Measurements from ENCODE around the gene RAB8B. TPM values are rescaled to one million over a fixed set of nuclear protein-coding genes. Genes with fewer than 3 reads are reported as not detected.

Gene RAB8B
- total and polyA plus RNA-seq, 2 of the 13 experiments (the other 11 are each of a cell fraction or from before 2014, with no cell fraction given): 6.8 to 14.2 TPM

DNA sequence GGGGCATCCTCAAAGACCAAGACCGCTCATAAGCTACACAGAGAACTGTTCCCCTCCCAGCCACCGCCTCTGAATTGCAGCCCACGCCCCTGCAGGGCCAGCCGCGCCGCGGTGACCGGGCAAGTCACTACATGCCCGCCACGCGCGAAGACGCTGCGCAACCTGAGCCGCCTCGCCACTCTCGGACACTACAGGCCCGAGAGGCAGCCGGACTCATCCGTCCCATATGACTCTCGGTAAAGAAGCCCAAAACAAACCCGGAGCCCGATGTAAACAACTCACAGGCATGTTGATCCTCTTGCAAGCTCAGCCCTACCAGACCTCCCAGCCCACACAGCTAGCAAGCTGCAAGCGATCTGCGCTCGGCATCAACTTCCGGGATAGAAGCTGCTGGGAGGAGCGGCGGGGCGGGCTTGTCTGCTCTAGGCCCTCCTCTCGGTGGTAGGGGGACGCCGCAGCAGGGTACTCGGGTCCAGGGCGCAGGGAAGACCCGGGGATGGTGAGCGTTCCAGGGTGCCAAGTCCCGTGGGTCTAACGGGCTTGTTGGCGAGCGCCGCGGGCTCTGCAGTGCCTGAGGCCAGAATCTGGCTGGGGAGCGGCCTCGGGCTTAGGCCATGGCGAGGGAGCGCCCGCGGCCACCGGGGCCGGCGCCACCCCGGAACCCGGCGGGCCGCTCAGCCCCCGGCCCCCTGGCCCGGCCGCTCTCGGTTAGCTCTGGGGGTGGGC lies 32.1 kb upstream of the RAB8B start, which contains the start of gene RPS27L (continued):
- TF ChIP-seq SOX13 (IDR thresholded peaks at IDR 0.05) (no peak), SOX13 (CRISPR knock-in tag; conservative IDR thresholded peaks at IDR 0.05 in 1 of 2, IDR thresholded peaks at IDR 0.05 in 1 of 2) (no peak), KLF12 (CRISPR knock-in tag; IDR thresholded peaks at IDR 0.05; ENCODE audit: borderline replicate concordance) (peak; percentile 94), KLF9 (CRISPR knock-in tag; IDR thresholded peaks at IDR 0.05; ENCODE audit: low read depth) (no peak; the same call in 1 of the 2 replicates), IRF2 (CRISPR knock-in tag; IDR thresholded peaks at IDR 0.05) (peak; percentile 73; the same call in 1 of the 2 replicates), TSC22D2 (CRISPR knock-in tag; IDR thresholded peaks at IDR 0.05; ENCODE audit: borderline replicate concordance) (no peak), NFE2 (CRISPR knock-in tag; IDR thresholded peaks at IDR 0.05) (no peak), ZIK1 (CRISPR knock-in tag; IDR thresholded peaks at IDR 0.05; ENCODE audit: borderline replicate concordance, low read depth) (no peak; the same call in 1 of the 2 replicates), ZNF331 (CRISPR knock-in tag; IDR thresholded peaks at IDR 0.05) (peak; percentile 79), ZNF317 (CRISPR knock-in tag; IDR thresholded peaks at IDR 0.05) (0 out of 2 replicates have a peak, but pooled peaks have one; percentile 49), ZNF619 (CRISPR knock-in tag; IDR thresholded peaks at IDR 0.05) (no peak), ZNF274 (CRISPR knock-in tag; IDR thresholded peaks at IDR 0.05) (peak; percentile 61; the same call in 1 of the 2 replicates), SMAD3 (CRISPR knock-in tag; IDR thresholded peaks at IDR 0.05) (peak; percentile 44; the same call in 1 of the 2 replicates), SMARCE1 (IDR thresholded peaks at IDR 0.05; ENCODE audit: borderline replicate concordance) (no peak), ZNF446 (CRISPR knock-in tag; IDR thresholded peaks at IDR 0.05) (no peak; the same call in 1 of the 2 replicates)
- TF ChIP-seq, protein P1, sequence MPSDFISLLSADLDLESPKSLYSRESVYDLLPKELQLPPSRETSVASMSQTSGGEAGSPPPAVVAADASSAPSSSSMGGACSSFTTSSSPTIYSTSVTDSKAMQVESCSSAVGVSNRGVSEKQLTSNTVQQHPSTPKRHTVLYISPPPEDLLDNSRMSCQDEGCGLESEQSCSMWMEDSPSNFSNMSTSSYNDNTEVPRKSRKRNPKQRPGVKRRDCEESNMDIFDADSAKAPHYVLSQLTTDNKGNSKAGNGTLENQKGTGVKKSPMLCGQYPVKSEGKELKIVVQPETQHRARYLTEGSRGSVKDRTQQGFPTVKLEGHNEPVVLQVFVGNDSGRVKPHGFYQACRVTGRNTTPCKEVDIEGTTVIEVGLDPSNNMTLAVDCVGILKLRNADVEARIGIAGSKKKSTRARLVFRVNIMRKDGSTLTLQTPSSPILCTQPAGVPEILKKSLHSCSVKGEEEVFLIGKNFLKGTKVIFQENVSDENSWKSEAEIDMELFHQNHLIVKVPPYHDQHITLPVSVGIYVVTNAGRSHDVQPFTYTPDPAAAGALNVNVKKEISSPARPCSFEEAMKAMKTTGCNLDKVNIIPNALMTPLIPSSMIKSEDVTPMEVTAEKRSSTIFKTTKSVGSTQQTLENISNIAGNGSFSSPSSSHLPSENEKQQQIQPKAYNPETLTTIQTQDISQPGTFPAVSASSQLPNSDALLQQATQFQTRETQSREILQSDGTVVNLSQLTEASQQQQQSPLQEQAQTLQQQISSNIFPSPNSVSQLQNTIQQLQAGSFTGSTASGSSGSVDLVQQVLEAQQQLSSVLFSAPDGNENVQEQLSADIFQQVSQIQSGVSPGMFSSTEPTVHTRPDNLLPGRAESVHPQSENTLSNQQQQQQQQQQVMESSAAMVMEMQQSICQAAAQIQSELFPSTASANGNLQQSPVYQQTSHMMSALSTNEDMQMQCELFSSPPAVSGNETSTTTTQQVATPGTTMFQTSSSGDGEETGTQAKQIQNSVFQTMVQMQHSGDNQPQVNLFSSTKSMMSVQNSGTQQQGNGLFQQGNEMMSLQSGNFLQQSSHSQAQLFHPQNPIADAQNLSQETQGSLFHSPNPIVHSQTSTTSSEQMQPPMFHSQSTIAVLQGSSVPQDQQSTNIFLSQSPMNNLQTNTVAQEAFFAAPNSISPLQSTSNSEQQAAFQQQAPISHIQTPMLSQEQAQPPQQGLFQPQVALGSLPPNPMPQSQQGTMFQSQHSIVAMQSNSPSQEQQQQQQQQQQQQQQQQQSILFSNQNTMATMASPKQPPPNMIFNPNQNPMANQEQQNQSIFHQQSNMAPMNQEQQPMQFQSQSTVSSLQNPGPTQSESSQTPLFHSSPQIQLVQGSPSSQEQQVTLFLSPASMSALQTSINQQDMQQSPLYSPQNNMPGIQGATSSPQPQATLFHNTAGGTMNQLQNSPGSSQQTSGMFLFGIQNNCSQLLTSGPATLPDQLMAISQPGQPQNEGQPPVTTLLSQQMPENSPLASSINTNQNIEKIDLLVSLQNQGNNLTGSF (CRISPR knock-in tag; IDR thresholded peaks at IDR 0.05): peak; percentile 82
- TF ChIP-seq, protein P2, sequence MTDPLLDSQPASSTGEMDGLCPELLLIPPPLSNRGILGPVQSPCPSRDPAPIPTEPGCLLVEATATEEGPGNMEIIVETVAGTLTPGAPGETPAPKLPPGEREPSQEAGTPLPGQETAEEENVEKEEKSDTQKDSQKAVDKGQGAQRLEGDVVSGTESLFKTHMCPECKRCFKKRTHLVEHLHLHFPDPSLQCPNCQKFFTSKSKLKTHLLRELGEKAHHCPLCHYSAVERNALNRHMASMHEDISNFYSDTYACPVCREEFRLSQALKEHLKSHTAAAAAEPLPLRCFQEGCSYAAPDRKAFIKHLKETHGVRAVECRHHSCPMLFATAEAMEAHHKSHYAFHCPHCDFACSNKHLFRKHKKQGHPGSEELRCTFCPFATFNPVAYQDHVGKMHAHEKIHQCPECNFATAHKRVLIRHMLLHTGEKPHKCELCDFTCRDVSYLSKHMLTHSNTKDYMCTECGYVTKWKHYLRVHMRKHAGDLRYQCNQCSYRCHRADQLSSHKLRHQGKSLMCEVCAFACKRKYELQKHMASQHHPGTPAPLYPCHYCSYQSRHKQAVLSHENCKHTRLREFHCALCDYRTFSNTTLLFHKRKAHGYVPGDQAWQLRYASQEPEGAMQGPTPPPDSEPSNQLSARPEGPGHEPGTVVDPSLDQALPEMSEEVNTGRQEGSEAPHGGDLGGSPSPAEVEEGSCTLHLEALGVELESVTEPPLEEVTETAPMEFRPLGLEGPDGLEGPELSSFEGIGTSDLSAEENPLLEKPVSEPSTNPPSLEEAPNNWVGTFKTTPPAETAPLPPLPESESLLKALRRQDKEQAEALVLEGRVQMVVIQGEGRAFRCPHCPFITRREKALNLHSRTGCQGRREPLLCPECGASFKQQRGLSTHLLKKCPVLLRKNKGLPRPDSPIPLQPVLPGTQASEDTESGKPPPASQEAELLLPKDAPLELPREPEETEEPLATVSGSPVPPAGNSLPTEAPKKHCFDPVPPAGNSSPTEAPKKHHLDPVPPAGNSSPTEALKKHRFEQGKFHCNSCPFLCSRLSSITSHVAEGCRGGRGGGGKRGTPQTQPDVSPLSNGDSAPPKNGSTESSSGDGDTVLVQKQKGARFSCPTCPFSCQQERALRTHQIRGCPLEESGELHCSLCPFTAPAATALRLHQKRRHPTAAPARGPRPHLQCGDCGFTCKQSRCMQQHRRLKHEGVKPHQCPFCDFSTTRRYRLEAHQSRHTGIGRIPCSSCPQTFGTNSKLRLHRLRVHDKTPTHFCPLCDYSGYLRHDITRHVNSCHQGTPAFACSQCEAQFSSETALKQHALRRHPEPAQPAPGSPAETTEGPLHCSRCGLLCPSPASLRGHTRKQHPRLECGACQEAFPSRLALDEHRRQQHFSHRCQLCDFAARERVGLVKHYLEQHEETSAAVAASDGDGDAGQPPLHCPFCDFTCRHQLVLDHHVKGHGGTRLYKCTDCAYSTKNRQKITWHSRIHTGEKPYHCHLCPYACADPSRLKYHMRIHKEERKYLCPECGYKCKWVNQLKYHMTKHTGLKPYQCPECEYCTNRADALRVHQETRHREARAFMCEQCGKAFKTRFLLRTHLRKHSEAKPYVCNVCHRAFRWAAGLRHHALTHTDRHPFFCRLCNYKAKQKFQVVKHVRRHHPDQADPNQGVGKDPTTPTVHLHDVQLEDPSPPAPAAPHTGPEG (CRISPR knock-in tag; IDR thresholded peaks at IDR 0.05): peak; percentile 75
- TF ChIP-seq, protein P3, sequence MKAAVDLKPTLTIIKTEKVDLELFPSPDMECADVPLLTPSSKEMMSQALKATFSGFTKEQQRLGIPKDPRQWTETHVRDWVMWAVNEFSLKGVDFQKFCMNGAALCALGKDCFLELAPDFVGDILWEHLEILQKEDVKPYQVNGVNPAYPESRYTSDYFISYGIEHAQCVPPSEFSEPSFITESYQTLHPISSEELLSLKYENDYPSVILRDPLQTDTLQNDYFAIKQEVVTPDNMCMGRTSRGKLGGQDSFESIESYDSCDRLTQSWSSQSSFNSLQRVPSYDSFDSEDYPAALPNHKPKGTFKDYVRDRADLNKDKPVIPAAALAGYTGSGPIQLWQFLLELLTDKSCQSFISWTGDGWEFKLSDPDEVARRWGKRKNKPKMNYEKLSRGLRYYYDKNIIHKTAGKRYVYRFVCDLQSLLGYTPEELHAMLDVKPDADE (CRISPR knock-in tag; IDR thresholded peaks at IDR 0.05): no peak

Data from HepG2 (cell line).